OCI-LY1 (cell line): ENCODE measurements around the gene CAPN3.

Experiments
- H2AFZ ChIP-seq: fragments of 200-600 bp; sonication (generic), shearing (Covaris generic); 2 replicates; pipeline ENCODE4 v1.6.0; 2014; ENCODE audit warnings: antibody characterized with exemption, mild to moderate bottlenecking, low read length
- H3F3A ChIP-seq: fragments of 200-600 bp; sonication (generic), shearing (Covaris generic); 2 replicates; pipeline ENCODE4 v1.6.0; 2014; ENCODE audit warnings: mild to moderate bottlenecking, antibody characterized with exemption, low read length, moderate library complexity; ENCODE audit not compliant: insufficient read depth
- H3K27ac ChIP-seq: fragments of 200-600 bp; sonication (generic); 2 replicates; pipeline ENCODE4 v1.5.1; 2014; ENCODE audit warnings: low read length, mixed run types, mild to moderate bottlenecking, low read depth; ENCODE audit not compliant: poor library complexity, severe bottlenecking
- H3K27me3 ChIP-seq: fragments of 200-600 bp; sonication (generic); 2 replicates; pipeline ENCODE4 v1.6.0; 2014; ENCODE audit warnings: antibody characterized with exemption, mild to moderate bottlenecking, low read length, moderate library complexity; ENCODE audit not compliant: insufficient read depth
- H3K36me3 ChIP-seq: fragments of 200-600 bp; sonication (generic); 2 replicates; pipeline ENCODE4 v1.6.1; 2014; ENCODE audit warnings: mild to moderate bottlenecking, antibody characterized with exemption, low read length, moderate library complexity, mixed read lengths; ENCODE audit not compliant: insufficient read depth
- H3K4me1 ChIP-seq: fragments of 200-600 bp; sonication (generic); 2 replicates; pipeline ENCODE4 v1.5.1; 2014; ENCODE audit warnings: mild to moderate bottlenecking, low read length, moderate library complexity; ENCODE audit not compliant: insufficient read depth, severe bottlenecking
- H3K4me2 ChIP-seq: fragments of 200-600 bp; sonication (generic), shearing (Covaris generic); 2 replicates; pipeline ENCODE4 v1.6.1; 2014; ENCODE audit warnings: low read length
- H3K4me3 ChIP-seq: fragments of 200-600 bp; sonication (generic); 2 replicates; pipeline ENCODE4 v1.5.1; 2014; ENCODE audit warnings: low read length, low read depth, mild to moderate bottlenecking, mixed read lengths; ENCODE audit not compliant: poor library complexity, severe bottlenecking
- H3K79me2 ChIP-seq: fragments of 200-600 bp; shearing (Covaris generic); 2 replicates; pipeline ENCODE4 v1.6.1; 2016; ENCODE audit warnings: mixed run types, low read length, mixed read lengths; ENCODE audit not compliant: insufficient read depth
- H3K9ac ChIP-seq: fragments of 200-600 bp; sonication (generic), shearing (Covaris generic); 2 replicates; pipeline ENCODE4 v1.6.1; 2014; ENCODE audit warnings: mild to moderate bottlenecking, low read length, mixed read lengths
- H3K9me2 ChIP-seq: fragments of 200-600 bp; sonication (generic), shearing (Covaris generic); 2 replicates; pipeline ENCODE4 v1.6.1; 2014; ENCODE audit warnings: low read depth, mild to moderate bottlenecking, low read length, mixed read lengths
- H3K9me3 ChIP-seq: fragments of 200-600 bp; shearing (Covaris generic); 2 replicates; pipeline ENCODE4 v1.6.1; 2014; ENCODE audit warnings: low read length, mixed read lengths
- H4K20me1 ChIP-seq: fragments of 200-600 bp; sonication (generic), shearing (Covaris generic); 2 replicates; pipeline ENCODE4 v1.6.0; 2016; ENCODE audit warnings: mild to moderate bottlenecking, low read length; ENCODE audit not compliant: insufficient read depth
- EZH2 ChIP-seq: fragments of 200-600 bp; sonication (generic), shearing (Covaris generic); IDR thresholded peaks from 2 replicates; pipeline ENCODE4 v1.8.0; 2017; ENCODE audit warnings: borderline replicate concordance, mixed run types, mild to moderate bottlenecking, antibody characterized with exemption, low read length, moderate library complexity, mixed read lengths
- TF ChIP-seq, protein P1 (sequence below): fragments of 200-600 bp; sonication (generic), shearing (Covaris generic); IDR thresholded peaks from 2 replicates; pipeline ENCODE4 v1.5.1; 2017; ENCODE audit warnings: mild to moderate bottlenecking, antibody characterized with exemption, low read length, moderate library complexity, mixed read lengths

Gene CAPN3

GRCh38 chr15:42385206-42385979, 26.1 kb downstream of the CAPN3 start:
- H3K4me2 ChIP-seq = no peak overlapping the region
- H2AFZ ChIP-seq = no peak overlapping the region
- peaks cover 4% of the 10 kb centered on the region; the same call in 1 of the 2 replicates for H3K27me3 ChIP-seq
- H3K27ac ChIP-seq = no peak overlapping the region
- H3K36me3 ChIP-seq = no peaks in the 10 kb centered on the region
- H3K4me3 ChIP-seq = no peak overlapping the region
- H4K20me1 ChIP-seq = no peaks in the 10 kb centered on the region
- H3F3A ChIP-seq = no peaks in the 10 kb centered on the region
- no peaks in the 10 kb centered on the region for H3K79me2 ChIP-seq
- H3K4me1 ChIP-seq = no peaks in the 10 kb centered on the region
- H3K9me3 ChIP-seq = no peaks in the 10 kb centered on the region
- H3K9ac ChIP-seq = no peak overlapping the region
- TF ChIP-seq, protein P1, sequence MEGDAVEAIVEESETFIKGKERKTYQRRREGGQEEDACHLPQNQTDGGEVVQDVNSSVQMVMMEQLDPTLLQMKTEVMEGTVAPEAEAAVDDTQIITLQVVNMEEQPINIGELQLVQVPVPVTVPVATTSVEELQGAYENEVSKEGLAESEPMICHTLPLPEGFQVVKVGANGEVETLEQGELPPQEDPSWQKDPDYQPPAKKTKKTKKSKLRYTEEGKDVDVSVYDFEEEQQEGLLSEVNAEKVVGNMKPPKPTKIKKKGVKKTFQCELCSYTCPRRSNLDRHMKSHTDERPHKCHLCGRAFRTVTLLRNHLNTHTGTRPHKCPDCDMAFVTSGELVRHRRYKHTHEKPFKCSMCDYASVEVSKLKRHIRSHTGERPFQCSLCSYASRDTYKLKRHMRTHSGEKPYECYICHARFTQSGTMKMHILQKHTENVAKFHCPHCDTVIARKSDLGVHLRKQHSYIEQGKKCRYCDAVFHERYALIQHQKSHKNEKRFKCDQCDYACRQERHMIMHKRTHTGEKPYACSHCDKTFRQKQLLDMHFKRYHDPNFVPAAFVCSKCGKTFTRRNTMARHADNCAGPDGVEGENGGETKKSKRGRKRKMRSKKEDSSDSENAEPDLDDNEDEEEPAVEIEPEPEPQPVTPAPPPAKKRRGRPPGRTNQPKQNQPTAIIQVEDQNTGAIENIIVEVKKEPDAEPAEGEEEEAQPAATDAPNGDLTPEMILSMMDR = peak; percentile 91
- no peak for TF ChIP-seq EZH2
- H3K9me2 ChIP-seq = no peaks in the 10 kb centered on the region

- Histone ChIP-seq H4K20me1 (no peaks in the 10 kb centered on the region), H3K9me3 (no peaks in the 10 kb centered on the region), H2AFZ (no peak overlapping the region), H3K27me3 (peaks cover 4% of the 10 kb centered on the region; the same call in 1 of the 2 replicates), H3K4me2 (no peak overlapping the region), H3F3A (no peaks in the 10 kb centered on the region), H3K4me1 (no peaks in the 10 kb centered on the region), H3K4me3 (no peak overlapping the region), H3K9me2 (no peaks in the 10 kb centered on the region), H3K9ac (no peak overlapping the region), H3K36me3 (no peaks in the 10 kb centered on the region), H3K79me2 (no peaks in the 10 kb centered on the region), H3K27ac (no peak overlapping the region)
- TF ChIP-seq, protein P1 = no peak
- TF ChIP-seq EZH2 = no peak
Observed at GRCh38 chr15:42385980-42386700, 26.8 kb downstream of the CAPN3 start.

DNA sequence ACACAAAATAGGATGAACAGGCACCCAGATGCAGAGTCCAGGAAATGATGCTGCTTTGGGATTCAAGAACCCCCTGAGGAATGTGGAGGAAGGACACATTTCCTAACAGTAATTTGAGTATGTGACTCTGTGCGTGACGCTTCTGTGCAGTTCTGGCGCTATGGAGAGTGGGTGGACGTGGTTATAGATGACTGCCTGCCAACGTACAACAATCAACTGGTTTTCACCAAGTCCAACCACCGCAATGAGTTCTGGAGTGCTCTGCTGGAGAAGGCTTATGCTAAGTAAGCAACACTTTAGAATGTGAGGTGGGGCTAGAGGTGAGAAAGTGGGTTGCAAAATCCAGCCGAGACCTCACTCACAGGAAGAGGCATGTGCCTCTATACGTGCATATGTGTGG, 28.3 kb downstream of the CAPN3 start:
- H3K9ac ChIP-seq = no peak overlapping the region
- no peak overlapping the region for H3K4me3 ChIP-seq
- no peak overlapping the region for H2AFZ ChIP-seq
- H3F3A ChIP-seq = no peaks in the 10 kb centered on the region
- H3K9me2 ChIP-seq = no peaks in the 10 kb centered on the region
- H4K20me1 ChIP-seq = no peaks in the 10 kb centered on the region
- peaks cover 2% of the 10 kb centered on the region for H3K4me1 ChIP-seq
- no peak overlapping the region for H3K27ac ChIP-seq
- H3K9me3 ChIP-seq = no peaks in the 10 kb centered on the region
- no peaks in the 10 kb centered on the region for H3K36me3 ChIP-seq
- H3K79me2 ChIP-seq = no peaks in the 10 kb centered on the region
- H3K27me3 ChIP-seq = peaks cover 4% of the 10 kb centered on the region; the same call in 1 of the 2 replicates
- TF ChIP-seq, protein P1 = no peak
- TF ChIP-seq EZH2 = no peak
- no peak overlapping the region for H3K4me2 ChIP-seq
